Measurements from ENCODE around the gene MYO18A.

Gene MYO18A

DNA sequence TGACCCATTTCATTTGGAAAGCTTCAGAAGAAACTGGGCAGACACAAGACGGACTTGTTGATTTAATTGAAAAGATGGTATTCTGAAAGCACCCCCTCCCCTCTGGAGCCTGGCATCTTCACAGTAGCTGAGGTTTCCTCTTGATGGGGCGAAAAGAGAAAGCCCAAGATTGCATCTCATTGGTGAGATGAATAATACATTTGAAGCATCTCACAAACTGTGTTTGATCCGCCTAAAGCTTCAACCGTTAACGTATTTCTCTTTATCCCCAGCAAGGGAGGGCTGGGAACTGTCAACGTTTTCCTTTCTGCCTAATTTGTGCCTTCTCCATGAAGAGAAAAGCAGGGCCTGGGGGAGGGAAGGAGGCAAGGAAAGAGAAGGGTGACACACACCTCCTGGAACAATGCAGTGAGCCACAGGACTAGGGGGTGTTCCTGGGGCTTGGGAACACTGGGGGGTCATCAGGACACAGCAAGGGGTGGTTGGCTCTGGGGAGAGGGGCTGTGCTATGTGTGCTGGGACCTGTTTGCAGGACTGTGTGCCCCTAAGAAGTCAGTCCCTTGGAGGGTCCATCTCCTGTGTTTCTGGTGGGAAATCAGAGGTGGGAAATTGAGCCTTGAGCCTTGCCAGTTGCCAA lies 155.8 kb downstream of the MYO18A start:
- no peak overlapping the region for H3K4me3 ChIP-seq (replicated peaks in 1 of 2; ENCODE audit: low read depth in 2 of 2, low read length in 2 of 2)
- DNase-seq (ENCODE audit: low read depth in 2 of 2), result no peak
- TF ChIP-seq, protein P1, sequence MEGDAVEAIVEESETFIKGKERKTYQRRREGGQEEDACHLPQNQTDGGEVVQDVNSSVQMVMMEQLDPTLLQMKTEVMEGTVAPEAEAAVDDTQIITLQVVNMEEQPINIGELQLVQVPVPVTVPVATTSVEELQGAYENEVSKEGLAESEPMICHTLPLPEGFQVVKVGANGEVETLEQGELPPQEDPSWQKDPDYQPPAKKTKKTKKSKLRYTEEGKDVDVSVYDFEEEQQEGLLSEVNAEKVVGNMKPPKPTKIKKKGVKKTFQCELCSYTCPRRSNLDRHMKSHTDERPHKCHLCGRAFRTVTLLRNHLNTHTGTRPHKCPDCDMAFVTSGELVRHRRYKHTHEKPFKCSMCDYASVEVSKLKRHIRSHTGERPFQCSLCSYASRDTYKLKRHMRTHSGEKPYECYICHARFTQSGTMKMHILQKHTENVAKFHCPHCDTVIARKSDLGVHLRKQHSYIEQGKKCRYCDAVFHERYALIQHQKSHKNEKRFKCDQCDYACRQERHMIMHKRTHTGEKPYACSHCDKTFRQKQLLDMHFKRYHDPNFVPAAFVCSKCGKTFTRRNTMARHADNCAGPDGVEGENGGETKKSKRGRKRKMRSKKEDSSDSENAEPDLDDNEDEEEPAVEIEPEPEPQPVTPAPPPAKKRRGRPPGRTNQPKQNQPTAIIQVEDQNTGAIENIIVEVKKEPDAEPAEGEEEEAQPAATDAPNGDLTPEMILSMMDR (IDR thresholded peaks at IDR 0.05; ENCODE audit: low read depth, low read length), result no peak

DNA sequence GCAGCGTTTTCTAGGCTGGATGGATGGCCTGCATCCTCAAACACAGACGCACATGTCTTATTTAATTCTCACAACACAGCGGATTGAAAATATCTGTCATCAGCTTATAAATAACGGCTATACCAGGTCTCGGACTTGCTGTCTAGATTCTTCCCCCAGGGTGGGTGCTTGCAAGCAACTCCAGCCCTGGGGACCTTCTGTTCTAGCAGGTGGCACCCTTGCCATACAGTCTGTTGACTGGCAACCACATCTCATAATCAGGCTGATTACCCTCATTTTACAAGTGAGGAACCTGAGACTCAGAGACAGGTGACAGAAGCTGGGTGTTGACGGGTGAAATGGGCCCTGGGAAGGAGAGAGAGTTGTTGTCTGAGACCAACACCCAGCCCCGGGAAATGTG lies 158.1 kb downstream of the MYO18A start:
- DNase-seq (ENCODE audit: low read depth in 2 of 2), result no peak
- TF ChIP-seq, protein P1 (IDR thresholded peaks at IDR 0.05; ENCODE audit: low read depth, low read length), result no peak
- no peak overlapping the region for H3K4me3 ChIP-seq (replicated peaks in 1 of 2; ENCODE audit: low read depth in 2 of 2, low read length in 2 of 2)

DNA sequence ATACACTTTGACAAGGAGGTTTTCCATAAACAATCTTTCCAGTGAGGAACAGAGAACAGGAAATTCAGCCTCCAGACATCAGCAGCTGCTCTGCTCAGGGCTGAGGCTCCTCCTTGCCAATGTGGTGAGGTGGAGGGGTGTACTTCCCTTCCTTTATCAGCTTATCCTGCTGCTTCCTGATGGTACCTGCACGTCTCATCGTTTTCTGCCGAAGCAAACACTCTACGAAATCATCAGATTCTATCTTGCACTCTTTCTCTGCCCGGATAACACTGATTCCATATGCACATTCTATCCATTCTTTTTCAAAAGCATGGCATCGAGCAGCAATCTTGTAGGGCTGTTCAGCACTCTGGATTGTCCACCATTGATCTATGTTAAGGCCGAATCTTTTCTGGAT lies 159.0 kb downstream of the MYO18A start:
- TF ChIP-seq, protein P1 (IDR thresholded peaks at IDR 0.05; ENCODE audit: low read depth, low read length), result no peak
- no peak overlapping the region for H3K4me3 ChIP-seq (replicated peaks in 1 of 2; ENCODE audit: low read depth in 2 of 2, low read length in 2 of 2)
- no peak for DNase-seq (ENCODE audit: low read depth in 2 of 2)

All from cardiac fibroblast (primary cell).